ENCODE data around the gene CASTOR1.

DNA sequence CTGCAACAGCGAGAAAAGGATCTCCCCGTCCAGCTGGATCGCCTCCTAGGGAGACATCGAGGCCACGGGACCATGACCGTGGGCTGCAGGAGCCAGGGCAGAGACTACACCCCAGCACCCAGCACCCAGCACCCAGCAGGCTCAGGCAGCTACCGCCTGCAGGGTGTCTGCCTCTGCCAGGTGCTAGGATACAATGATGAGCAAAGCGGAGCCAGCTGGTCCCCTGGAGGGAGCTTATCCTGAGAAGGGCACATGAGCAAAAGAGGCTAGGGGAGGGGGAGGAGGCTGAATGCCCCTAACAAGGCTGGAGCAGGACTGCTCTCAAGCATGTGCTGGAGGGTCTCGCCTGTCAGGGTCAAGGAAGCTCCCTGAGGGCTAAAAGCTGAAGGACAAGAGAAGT lies 4.8 kb upstream of the CASTOR1 start:
- no peak for TF ChIP-seq CTCF (conservative IDR thresholded peaks at IDR 0.05)
- no peak for TF ChIP-seq EZH2 (IDR thresholded peaks at IDR 0.05; ENCODE audit: low read depth)

Measured in PC-9 (cell line).